Stimulated activated naive B cell treated with anti-CD40 and anti-IgM and Interleukin-4, amounts not matched to agents 10 μg/mL and 1 μg/mL and 100 μg/mL, for 72 hours (primary cell): ENCODE results near the gene POC1A.

Source experiments
- ATAC-seq, 2 donors: fragments of 150-1000 bp; cut with Tn5 transposase; replicated peaks; 2 replicates each; pipeline ENCODE4 v1.10.0; 2021; ENCODE audit warnings: moderate library complexity in 1 of 2
- DNase-seq: peaks from one replicate; pipeline ENCODE4 v3.0.0; 2021
- H3K27ac Mint-ChIP-seq: one replicate; pipeline ENCODE4 v1.8.0; 2022; ENCODE audit warnings: mild to moderate bottlenecking, mixed read lengths
- H3K27me3 Mint-ChIP-seq, 2 donors: one replicate each; pipeline ENCODE4 v1.8.0; 2022; ENCODE audit warnings: mixed read lengths in 2 of 2
- H3K36me3 Mint-ChIP-seq, 2 donors: one replicate each; pipeline ENCODE4 v1.8.0; 2022; ENCODE audit warnings: mixed read lengths in 2 of 2, mild to moderate bottlenecking in 1 of 2
- H3K4me1 Mint-ChIP-seq, 2 donors: one replicate each; pipeline ENCODE4 v1.8.0; 2022; ENCODE audit warnings: mixed read lengths in 2 of 2, mild to moderate bottlenecking in 1 of 2
- H3K4me3 Mint-ChIP-seq, 2 donors: one replicate each; pipeline ENCODE4 v1.8.0; 2022; ENCODE audit warnings: mild to moderate bottlenecking in 2 of 2, mixed read lengths in 2 of 2, moderate library complexity in 1 of 2
- H3K9me3 Mint-ChIP-seq, 2 donors: one replicate each; pipeline ENCODE4 v1.8.0; 2022; ENCODE audit warnings: mixed read lengths in 2 of 2, mild to moderate bottlenecking in 1 of 2

POC1A gene

GRCh38 chr3:52154135-52155094 lies at the start of gene POC1A:
Gene POC1A, minus strand, starts transcription at chr3:52154423. Its CDS starts 51 bp downstream, at chr3:52154372.
- Mint-ChIP-seq H3K36me3 (peaks cover 0 to under 1% of the 10 kb centered on the region in 2 donors), H3K9me3 (no peaks in the 10 kb centered on the region), H3K4me3 (peak within 1 kb of the TSS; percentile 94 to 95), H3K27ac (peak within 1 kb of the TSS; percentile 98), H3K4me1 (peaks cover 7 to 28% of the 10 kb centered on the region in 2 donors), H3K27me3 (no peaks in the 10 kb centered on the region)
- ATAC-seq (peak; percentile 85 to 91), DNase-seq (peak; percentile 85)

GRCh38 chr3:52203701-52204100 lies 49.5 kb upstream of the POC1A start:
- H3K27me3 Mint-ChIP-seq: no peaks in the 10 kb centered on the region
- ATAC-seq: no peak
- H3K27ac Mint-ChIP-seq: no peak overlapping the region
- no peaks in the 10 kb centered on the region for H3K9me3 Mint-ChIP-seq
- no peak overlapping the region for H3K4me3 Mint-ChIP-seq
- H3K36me3 Mint-ChIP-seq: peaks cover 39 to 53% of the 10 kb centered on the region in 2 donors
- H3K4me1 Mint-ChIP-seq: peaks cover 21 to 32% of the 10 kb centered on the region in 2 donors
- no peak for DNase-seq

DNA sequence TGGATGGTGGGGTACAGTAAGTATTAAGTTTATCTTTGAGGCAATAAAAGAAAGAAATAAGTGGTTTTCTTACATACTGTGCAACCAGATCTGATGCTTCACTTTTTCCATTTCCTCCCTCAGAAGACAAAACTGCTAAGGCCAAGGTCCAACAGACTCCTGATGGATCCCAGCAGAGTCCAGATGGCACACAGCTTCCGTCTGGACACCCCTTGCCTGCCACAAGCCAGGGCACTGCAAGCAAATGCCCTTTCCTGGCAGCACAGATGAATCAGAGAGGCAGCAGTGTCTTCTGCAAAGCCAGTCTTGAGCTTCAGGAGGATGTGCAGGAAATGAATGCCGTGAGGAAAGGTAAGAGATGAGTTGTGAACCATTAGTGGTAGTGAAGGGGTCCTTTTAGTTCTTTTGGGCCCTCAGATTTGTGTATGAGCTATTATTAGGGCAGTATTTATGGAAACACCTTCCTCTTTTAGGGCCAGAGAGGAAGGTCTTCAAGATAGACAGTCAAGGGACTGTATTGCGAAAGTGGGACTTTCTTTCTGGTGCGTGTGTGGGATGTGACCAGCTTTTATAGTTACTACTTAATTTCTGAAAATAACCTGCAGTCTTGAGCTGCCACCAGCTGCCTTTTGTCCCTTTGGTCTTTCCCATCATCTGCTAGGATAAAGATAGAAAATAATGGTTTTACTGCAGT lies 48.3 kb upstream of the POC1A start:
- no peak for ATAC-seq
- Mint-ChIP-seq H3K9me3 (no peaks in the 10 kb centered on the region), H3K36me3 (peaks cover 31 to 49% of the 10 kb centered on the region in 2 donors), H3K27ac (peak overlapping the region; percentile 2), H3K27me3 (no peaks in the 10 kb centered on the region), H3K4me1 (peaks cover 25 to 40% of the 10 kb centered on the region in 2 donors), H3K4me3 (peak overlapping the region in 1 of 2 donors; percentile 2)
- no peak for DNase-seq

- H3K9me3 Mint-ChIP-seq: no peaks in the 10 kb centered on the region
- no peak for ATAC-seq
- H3K27ac Mint-ChIP-seq: no peak overlapping the region
- H3K27me3 Mint-ChIP-seq: no peaks in the 10 kb centered on the region
- no peak for DNase-seq
- peaks cover 20 to 39% of the 10 kb centered on the region in 2 donors for H3K36me3 Mint-ChIP-seq
- H3K4me1 Mint-ChIP-seq: peaks cover 31 to 50% of the 10 kb centered on the region in 2 donors
- H3K4me3 Mint-ChIP-seq: no peak overlapping the region
Observed at GRCh38 chr3:52200981-52201679, 46.9 kb upstream of the POC1A start.

DNA sequence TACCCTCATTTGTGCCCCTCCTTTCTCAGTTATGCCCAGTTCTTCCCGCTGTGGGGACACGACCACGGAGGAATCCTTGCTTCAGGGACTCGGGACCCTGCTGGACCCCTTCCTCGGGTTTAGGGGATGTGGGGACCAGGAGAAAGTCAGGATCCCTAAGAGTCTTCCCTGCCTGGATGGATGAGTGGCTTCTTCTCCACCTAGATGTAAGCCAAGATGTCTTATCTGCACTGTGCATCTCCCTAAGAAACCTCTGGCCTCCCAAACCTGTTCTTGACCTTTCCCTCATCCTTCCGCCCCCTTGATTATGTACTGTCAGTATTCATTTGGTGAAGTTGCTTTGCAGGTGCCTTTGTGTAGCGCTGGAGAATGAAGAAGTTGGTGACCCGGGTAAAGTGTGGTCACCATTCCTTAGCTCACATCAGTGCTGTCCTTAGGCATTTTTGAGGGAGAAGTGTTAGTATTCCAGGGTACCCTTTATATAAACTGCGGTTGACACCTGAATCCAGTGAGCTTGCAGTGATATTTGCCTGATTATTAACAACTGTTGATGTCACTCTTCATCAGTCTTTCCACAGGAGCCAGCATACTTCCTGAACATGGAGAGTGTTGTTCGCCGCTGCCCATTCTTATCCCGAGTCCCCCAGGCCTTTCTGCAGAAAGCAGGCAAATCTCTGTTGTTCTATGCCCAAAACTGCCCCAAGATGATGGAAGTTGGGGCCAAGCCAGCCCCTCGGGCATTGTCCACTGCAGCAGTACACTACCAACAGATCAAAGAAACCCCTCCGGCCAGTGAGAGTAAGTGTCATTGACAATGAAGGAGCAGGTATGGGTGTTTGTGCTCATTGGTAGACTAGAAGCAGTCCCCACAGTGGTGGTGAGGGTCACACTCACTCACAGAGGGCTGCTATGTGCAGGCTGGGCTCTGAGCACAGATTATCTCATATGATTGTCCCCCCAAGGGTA lies 44.7 kb upstream of the POC1A start:
- Mint-ChIP-seq H3K9me3 (no peaks in the 10 kb centered on the region), H3K27ac (peak overlapping the region; percentile 99), H3K36me3 (peaks cover 12 to 34% of the 10 kb centered on the region in 2 donors), H3K4me3 (peak overlapping the region; percentile 91 to 100), H3K27me3 (no peaks in the 10 kb centered on the region), H3K4me1 (peaks cover 33 to 50% of the 10 kb centered on the region in 2 donors)
- ATAC-seq (no peak), DNase-seq (no peak)

GRCh38 chr3:52197842-52198625 lies 43.8 kb upstream of the POC1A start, which contains the start of gene ALAS1:
Gene ALAS1, plus strand, starts transcription at chr3:52198160. Its CDS starts 1,082 bp downstream, at chr3:52199242.
- peaks cover 5 to 26% of the 10 kb centered on the region in 2 donors for H3K36me3 Mint-ChIP-seq
- peak; percentile 91 for DNase-seq
- peaks cover 33 to 45% of the 10 kb centered on the region in 2 donors for H3K4me1 Mint-ChIP-seq
- peak; percentile 87 to 94 for ATAC-seq
- no peaks in the 10 kb centered on the region for H3K27me3 Mint-ChIP-seq
- peak within 1 kb of the TSS; percentile 99 for H3K27ac Mint-ChIP-seq
- H3K4me3 Mint-ChIP-seq: peak within 1 kb of the TSS; percentile 91 to 100
- no peaks in the 10 kb centered on the region for H3K9me3 Mint-ChIP-seq

DNA sequence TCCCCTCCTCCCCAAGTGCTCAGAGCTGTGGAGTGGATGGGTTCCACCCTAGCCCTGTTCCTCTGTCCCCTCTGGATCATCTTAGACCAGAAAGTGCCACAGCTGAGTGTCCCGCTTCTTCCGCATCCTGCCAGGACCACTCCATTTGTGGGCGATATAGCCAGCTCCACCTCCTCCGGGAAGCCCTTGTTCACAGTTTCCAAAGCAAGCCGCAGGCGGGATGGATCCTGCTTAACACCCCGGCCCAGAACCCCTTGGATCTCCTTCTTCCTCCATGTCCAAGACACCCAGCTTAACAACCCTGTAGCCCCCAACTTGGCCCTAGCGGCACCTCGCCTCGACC lies 43.2 kb upstream of the POC1A start:
- peak overlapping the region; percentile 91 to 100 for H3K4me3 Mint-ChIP-seq
- peaks cover 4 to 23% of the 10 kb centered on the region in 2 donors for H3K36me3 Mint-ChIP-seq
- peak overlapping the region; percentile 99 for H3K27ac Mint-ChIP-seq
- H3K4me1 Mint-ChIP-seq: peaks cover 31 to 39% of the 10 kb centered on the region in 2 donors
- H3K9me3 Mint-ChIP-seq: no peaks in the 10 kb centered on the region
- DNase-seq (no peak), ATAC-seq (peak; percentile 1)
- no peaks in the 10 kb centered on the region for H3K27me3 Mint-ChIP-seq

GRCh38 chr3:52196977-52197376 lies 42.8 kb upstream of the POC1A start:
- no peaks in the 10 kb centered on the region for H3K9me3 Mint-ChIP-seq
- H3K4me1 Mint-ChIP-seq: peaks cover 27 to 34% of the 10 kb centered on the region in 2 donors
- ATAC-seq: no peak
- H3K27ac Mint-ChIP-seq: no peak overlapping the region
- peaks cover 4 to 21% of the 10 kb centered on the region in 2 donors for H3K36me3 Mint-ChIP-seq
- DNase-seq: no peak
- no peak overlapping the region for H3K4me3 Mint-ChIP-seq
- no peaks in the 10 kb centered on the region for H3K27me3 Mint-ChIP-seq

GRCh38 chr3:52195823-52196331 lies 41.7 kb upstream of the POC1A start:
- Mint-ChIP-seq H3K4me3 (no peak overlapping the region), H3K36me3 (peaks cover 4 to 13% of the 10 kb centered on the region in 2 donors), H3K27me3 (no peaks in the 10 kb centered on the region), H3K27ac (no peak overlapping the region), H3K4me1 (peaks cover 21 to 25% of the 10 kb centered on the region in 2 donors), H3K9me3 (no peaks in the 10 kb centered on the region)
- ATAC-seq: no peak
- no peak for DNase-seq

DNA sequence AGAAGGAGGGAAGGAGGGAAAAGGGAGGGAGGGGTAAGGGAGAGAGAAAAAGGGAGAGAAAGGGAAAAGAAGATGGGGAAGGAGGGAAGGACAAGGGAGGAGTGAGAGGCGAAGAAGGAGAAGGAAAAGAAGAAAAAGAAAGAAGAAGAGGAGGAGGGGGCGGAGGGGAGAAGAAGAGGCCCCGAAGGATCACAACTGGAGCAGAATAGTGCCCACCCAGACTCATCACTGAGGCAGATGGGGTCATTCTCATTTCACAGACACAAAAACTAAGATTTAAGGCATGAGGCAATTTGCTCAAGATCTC lies 41.0 kb upstream of the POC1A start:
- Mint-ChIP-seq H3K9me3 (no peaks in the 10 kb centered on the region), H3K36me3 (peaks cover 2 to 10% of the 10 kb centered on the region in 2 donors), H3K4me1 (peaks cover 21 to 25% of the 10 kb centered on the region in 2 donors), H3K27ac (no peak overlapping the region), H3K27me3 (no peaks in the 10 kb centered on the region), H3K4me3 (no peak overlapping the region)
- DNase-seq (no peak), ATAC-seq (no peak)

GRCh38 chr3:52194485-52195290 lies 40.5 kb upstream of the POC1A start:
- H3K27me3 Mint-ChIP-seq: no peaks in the 10 kb centered on the region
- H3K27ac Mint-ChIP-seq: no peak overlapping the region
- no peak for DNase-seq
- H3K4me3 Mint-ChIP-seq: no peak overlapping the region
- no peaks in the 10 kb centered on the region for H3K9me3 Mint-ChIP-seq
- H3K4me1 Mint-ChIP-seq: peaks cover 20 to 25% of the 10 kb centered on the region in 2 donors
- peaks cover 0 to 7% of the 10 kb centered on the region in 2 donors for H3K36me3 Mint-ChIP-seq
- ATAC-seq: no peak

- Mint-ChIP-seq H3K27me3 (no peaks in the 10 kb centered on the region), H3K9me3 (no peaks in the 10 kb centered on the region), H3K4me3 (no peak overlapping the region), H3K27ac (no peak overlapping the region), H3K4me1 (peaks cover 17 to 21% of the 10 kb centered on the region in 2 donors), H3K36me3 (no peaks in the 10 kb centered on the region)
- DNase-seq (no peak), ATAC-seq (no peak)
Observed at GRCh38 chr3:52193065-52193464, 38.8 kb upstream of the POC1A start.
